Peyer's patch (tissue), 4 donors: ENCODE measurements around the gene CCDC196. TPM values are rescaled to one million over a fixed set of nuclear protein-coding genes. Genes with fewer than 3 reads are reported as not detected.

Experiments
- DNase-seq, 3 donors: peaks; one replicate each; pipeline ENCODE4 v3.0.0-alpha.2; 2017 to 2019
- H3K27ac ChIP-seq, 4 donors: fragments of 200-600 bp; sonication (generic); one replicate each; pipeline ENCODE4 v1.5.1; 2016 to 2019
- H3K27me3 ChIP-seq, 2 donors: fragments of 200-600 bp; sonication (generic); one replicate each; pipeline ENCODE4 v1.5.1; 2019
- H3K36me3 ChIP-seq, 3 donors: fragments of 200-600 bp; sonication (generic); one replicate each; pipeline ENCODE4 v1.5.1; 2016 to 2019
- H3K4me1 ChIP-seq, 4 donors: fragments of 200-600 bp; sonication (generic); one replicate each; pipeline ENCODE4 v1.5.1; 2016 to 2019
- H3K4me3 ChIP-seq, 4 donors: fragments of 200-600 bp; sonication (generic); 1 replicate in 3 of 4; 2 replicates in 1 of 4; pipeline ENCODE4 v1.5.1; 2016 to 2019; ENCODE audit warnings: mild to moderate bottlenecking in 1 of 4
- H3K9me3 ChIP-seq, 4 donors: fragments of 200-600 bp; sonication (generic); one replicate each; pipeline ENCODE4 v1.5.1; 2016 to 2019; ENCODE audit warnings: mild to moderate bottlenecking in 1 of 4
- CTCF ChIP-seq, 6 experiments: fragments of 450-650 bp in 4 of 6; fragments of 200-600 bp in 2 of 6; sonication (generic) in 1 of 6; IDR thresholded peaks; one replicate each; pipeline ENCODE4 v1.5.1; 2017 to 2019; ENCODE audit warnings: antibody characterized with exemption in 6 of 6, mild to moderate bottlenecking in 3 of 6, moderate library complexity in 1 of 6
- POLR2A ChIP-seq, 2 donors: fragments of 450-650 bp; IDR thresholded peaks; one replicate each; pipeline ENCODE4 v1.5.1; 2017; ENCODE audit warnings: antibody characterized with exemption in 2 of 2, mild to moderate bottlenecking in 2 of 2, moderate library complexity in 2 of 2
- total RNA-seq, 4 donors: library from RNA; depleted of rRNA; stranded (reverse); fragments of >200 nt; gene quantifications; one replicate each; pipeline ENCODE4 v1.1.0, GENCODE V29; 2016

The CCDC196 gene
- total RNA-seq, 4 donors from 2014 or later: not detected

GRCh38 chr14:66445936-66446335, 40.2 kb upstream of the CCDC196 start:
- Histone ChIP-seq H3K27ac (no peak overlapping the region), H3K36me3 (no peaks in the 10 kb centered on the region), H3K4me1 (no peaks in the 10 kb centered on the region), H3K27me3 (no peaks in the 10 kb centered on the region), H3K9me3 (no peaks in the 10 kb centered on the region), H3K4me3 (no peak overlapping the region)
- DNase-seq: no peak
- TF ChIP-seq POLR2A (IDR thresholded peaks at IDR 0.05): no peak
- TF ChIP-seq CTCF (IDR thresholded peaks at IDR 0.05): no peak

DNA sequence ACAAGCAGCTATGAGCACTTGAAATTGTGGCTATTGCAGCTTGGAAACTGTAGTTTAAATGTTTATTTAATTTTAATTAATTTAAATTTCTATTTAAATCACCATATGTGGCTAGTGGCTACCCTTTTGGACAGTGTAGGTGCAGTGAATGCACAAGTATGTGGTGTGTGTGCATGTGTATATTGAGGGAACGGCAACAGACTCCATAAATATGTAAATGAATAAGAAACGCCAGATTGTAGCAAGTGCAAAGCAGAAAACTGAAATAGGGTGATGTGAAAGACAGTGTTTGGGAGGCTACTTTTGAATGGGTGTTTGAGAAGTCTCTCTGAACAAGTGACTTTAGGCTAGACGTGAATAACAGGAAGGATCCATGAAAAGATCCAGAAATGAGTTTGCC, 32.7 kb upstream of the CCDC196 start:
- H3K9me3 ChIP-seq: no peaks in the 10 kb centered on the region
- TF ChIP-seq CTCF (IDR thresholded peaks at IDR 0.05): no peak
- no peak for DNase-seq
- H3K4me1 ChIP-seq: no peaks in the 10 kb centered on the region
- no peaks in the 10 kb centered on the region for H3K27me3 ChIP-seq
- H3K4me3 ChIP-seq: no peak overlapping the region
- no peaks in the 10 kb centered on the region for H3K36me3 ChIP-seq
- H3K27ac ChIP-seq: no peak overlapping the region

DNA sequence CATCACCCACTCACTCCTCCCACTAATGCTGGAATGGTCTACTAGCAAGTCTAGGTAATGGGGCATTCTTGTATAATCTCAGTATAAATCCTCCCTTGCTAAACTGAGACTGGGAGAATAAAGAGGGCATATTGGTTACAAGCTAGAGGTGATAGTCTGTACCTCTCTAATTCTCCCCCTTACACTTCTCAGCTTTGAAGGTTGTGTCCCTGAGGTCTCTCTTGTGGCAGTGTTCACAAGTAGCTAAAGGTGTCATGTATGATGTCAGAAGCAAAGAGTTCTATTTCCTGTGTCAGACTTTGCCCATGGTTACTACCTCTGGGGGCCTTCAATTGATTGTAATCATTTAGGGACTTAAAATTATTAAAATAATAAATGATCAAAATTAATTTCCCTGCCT, 26.6 kb upstream of the CCDC196 start:
- H3K9me3 ChIP-seq: no peaks in the 10 kb centered on the region
- no peaks in the 10 kb centered on the region for H3K4me1 ChIP-seq
- no peak overlapping the region for H3K4me3 ChIP-seq
- DNase-seq: no peak
- TF ChIP-seq CTCF (IDR thresholded peaks at IDR 0.05) (no peak), POLR2A (IDR thresholded peaks at IDR 0.05) (no peak)
- H3K27me3 ChIP-seq: no peaks in the 10 kb centered on the region
- H3K36me3 ChIP-seq: no peaks in the 10 kb centered on the region
- H3K27ac ChIP-seq: no peak overlapping the region

DNA sequence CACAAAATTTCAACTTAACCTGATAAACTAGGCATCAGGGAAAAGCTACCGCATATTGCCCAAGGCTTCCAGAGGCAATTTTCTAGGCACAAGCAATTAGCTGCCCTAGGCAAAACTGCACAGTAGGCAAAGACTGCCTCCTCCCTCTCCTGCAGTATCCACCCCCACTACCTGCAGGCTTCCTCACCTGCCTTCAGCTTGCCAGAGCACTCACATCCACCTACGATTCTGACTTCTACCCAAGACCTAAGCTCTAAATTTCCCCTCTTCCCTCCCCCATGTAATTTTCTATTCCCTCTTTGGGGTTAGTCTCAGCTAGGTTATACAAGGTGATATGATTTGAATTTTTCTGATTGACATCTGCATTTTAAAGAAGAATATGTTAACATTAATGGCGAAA, 21.9 kb upstream of the CCDC196 start:
- Histone ChIP-seq H3K27me3 (no peaks in the 10 kb centered on the region), H3K4me1 (no peaks in the 10 kb centered on the region), H3K4me3 (no peak overlapping the region), H3K36me3 (no peaks in the 10 kb centered on the region), H3K27ac (no peak overlapping the region), H3K9me3 (no peaks in the 10 kb centered on the region)
- TF ChIP-seq CTCF (IDR thresholded peaks at IDR 0.05): no peak
- TF ChIP-seq POLR2A (IDR thresholded peaks at IDR 0.05): no peak
- no peak for DNase-seq

DNA sequence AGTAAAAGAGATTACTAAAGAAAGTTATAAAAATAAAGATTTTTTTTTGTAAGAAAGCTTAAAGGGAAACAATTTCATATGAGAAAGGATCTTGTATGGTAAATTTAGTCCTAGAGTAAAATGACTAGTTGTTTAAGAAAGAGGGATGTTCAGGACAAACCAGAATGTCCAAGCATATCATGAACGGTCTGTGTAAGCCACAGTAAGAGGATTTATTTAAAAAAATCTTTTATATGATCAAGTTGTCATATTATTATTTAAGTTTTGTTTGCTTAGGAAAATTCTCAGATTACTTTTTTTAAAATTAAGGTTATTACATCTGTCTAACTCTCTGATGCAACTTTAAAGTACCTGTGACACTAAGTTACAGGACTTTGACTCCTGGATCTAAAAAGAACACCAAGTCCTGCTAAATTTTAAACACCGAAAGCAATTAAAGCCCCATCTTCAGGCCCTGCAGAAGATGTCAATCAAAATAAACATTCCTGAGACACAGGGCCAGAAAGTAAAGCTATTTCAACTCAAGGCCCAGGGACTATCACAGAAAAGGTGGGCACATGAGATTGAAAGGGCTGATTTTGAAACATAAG, 17.3 kb upstream of the CCDC196 start:
- Histone ChIP-seq H3K27me3 (no peaks in the 10 kb centered on the region), H3K4me1 (no peaks in the 10 kb centered on the region)

More for the DNA sequence above, 17.3 kb upstream of the CCDC196 start:
- Histone ChIP-seq H3K36me3 (no peaks in the 10 kb centered on the region), H3K27ac (no peak overlapping the region), H3K4me3 (no peak overlapping the region), H3K9me3 (peaks cover 0 to 3% (median 0%) of the 10 kb centered on the region in 4 donors)
- no peak for TF ChIP-seq CTCF (IDR thresholded peaks at IDR 0.05)
- TF ChIP-seq POLR2A (IDR thresholded peaks at IDR 0.05): no peak
- no peak for DNase-seq
